Measurements from ENCODE around the gene KLHL21.
"Not testable (repeated sequence)": the region's sequence is repeated elsewhere in the genome, so short reads cannot be mapped to it uniquely, and the experiment has no call there.

The KLHL21 gene

DNA sequence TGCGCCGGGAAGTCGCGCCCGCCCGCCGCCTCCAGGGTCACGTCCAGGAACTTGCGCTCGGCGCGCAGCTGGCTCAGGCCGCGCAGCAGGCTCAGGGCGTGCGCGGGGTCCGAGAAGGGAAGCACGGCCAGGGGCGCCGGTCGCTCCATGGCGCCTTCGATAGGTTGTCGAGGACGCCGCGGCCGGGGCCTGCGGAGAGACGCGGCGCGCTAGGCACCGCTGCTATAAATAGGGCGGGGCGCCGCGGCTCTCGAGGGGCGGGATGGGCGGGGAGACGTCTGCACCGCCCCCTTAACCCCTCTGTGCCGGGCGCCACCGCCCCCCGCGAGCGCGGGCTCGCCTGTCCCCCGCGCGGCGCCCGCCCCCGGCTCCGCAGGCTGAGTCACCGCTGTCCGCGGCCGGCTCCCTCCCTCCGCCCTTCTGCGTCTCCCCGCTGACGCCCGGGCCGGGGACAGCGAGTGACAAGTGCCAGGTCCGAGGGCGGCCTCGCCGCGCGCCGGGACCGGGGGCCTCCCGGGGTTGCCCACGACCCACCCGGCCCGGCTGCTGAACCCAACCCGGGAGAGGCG, at the start of gene KLHL21:
TSS of gene KLHL21 (minus strand) at position 201 of the 569 bp plus-strand sequence. CDS start at position 149, 52 bp downstream.
- DNase-seq = peak; percentile 90

DNA sequence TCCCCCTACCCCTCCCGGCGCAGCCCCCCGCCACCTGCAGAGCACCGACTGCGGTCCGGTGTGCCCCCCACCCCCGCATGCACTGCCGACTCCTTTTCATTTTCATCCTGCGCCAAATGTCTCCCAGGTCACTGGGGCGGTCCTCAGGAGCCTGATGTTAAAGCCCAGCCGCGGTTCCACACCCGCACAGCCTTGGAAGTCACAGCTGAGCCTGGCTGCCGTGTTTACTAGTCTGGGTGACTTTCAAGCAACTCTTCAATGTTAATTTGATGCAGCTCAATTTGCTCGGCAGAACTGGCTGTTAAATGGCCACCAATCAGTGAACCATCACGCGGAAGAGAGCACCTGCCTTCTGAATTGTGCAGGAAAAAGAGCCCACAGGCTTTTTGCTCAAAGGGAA, 49.2 kb upstream of the KLHL21 start:
- no peak for DNase-seq

GRCh38 chr1:6648556-6648955, 45.9 kb upstream of the KLHL21 start:
- no peak for DNase-seq

GRCh38 chr1:6646499-6647148, 44.0 kb upstream of the KLHL21 start:
- no peak for DNase-seq

DNA sequence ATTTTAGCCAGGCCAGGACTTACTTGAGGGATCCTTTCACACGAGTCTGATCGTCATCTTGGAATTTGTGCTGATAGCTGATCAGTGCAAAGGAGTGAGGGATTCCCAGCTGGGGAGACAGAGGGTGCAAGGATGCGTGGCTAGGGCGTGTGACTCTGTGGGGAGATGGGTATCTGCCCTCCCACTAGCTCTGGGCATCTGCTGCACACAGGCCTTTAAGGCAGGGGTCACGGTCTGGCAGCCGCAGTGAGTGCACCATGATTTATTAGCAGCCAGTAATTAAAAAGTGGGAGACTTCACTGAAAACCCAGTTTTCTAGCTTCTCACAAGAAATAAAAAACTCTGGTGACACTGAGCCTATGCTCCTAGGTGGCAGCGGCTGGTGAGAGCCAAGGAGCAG, 42.3 kb upstream of the KLHL21 start:
- DNase-seq = no peak

DNA sequence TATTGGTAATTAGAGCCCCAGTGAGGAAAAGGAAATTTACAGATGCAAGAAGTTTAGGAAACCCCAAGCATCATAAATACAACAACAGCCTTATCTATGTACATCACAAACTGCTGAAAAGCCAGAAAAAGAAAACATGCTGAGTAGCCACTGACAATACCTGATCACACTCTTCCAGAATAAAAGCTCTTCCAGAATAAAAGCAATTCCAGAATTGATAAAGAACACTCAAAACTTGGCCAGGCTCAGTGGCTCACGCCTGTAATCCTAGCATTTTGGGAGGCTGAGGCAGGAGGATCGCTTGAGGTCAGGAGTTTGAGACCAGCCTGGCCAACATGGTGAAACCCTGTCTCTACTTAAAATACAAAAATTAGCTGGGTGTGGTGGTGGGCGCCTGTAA, 38.2 kb upstream of the KLHL21 start:
- not testable (repeated sequence) for DNase-seq

DNA sequence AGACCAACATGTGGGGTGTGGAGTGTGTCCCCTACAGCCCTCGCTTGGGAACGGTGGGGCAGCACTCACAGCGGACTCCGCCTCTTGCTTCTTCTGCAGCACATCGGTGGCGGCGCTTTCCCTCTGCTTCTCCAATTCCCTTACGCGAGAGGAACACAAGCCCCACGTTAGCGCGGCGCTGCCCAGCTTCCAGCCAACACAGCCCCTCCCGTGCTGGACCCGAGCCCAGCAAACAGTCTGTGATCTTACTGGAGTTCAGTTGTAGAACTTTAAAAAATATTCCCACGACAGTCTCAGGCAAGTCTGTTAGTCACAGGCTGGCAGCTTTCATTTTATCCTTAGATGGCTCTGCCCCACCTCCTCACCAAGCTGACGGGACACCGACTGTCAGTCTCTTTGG, 35.6 kb upstream of the KLHL21 start:
- no peak for DNase-seq

DNA sequence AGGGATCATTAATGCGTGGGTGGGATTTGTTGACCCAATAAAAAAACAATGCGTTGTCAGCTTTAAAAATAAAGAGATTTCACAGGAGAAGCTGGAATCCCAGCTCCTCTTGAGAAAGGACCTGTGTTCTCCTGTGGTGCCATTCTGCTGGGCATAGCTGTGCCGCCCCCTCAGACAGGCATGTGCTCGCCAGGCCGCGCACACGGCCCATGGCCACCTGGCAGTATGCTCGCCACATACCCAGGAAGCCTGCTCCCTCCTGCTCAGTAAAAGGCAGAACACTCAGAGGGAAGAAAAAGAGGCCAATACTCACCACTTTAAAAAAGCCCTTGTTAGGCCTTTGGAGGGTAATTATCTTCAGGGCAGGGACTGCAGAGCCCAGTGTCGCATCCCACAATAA, 35.1 kb upstream of the KLHL21 start:
- DNase-seq = no peak

DNA sequence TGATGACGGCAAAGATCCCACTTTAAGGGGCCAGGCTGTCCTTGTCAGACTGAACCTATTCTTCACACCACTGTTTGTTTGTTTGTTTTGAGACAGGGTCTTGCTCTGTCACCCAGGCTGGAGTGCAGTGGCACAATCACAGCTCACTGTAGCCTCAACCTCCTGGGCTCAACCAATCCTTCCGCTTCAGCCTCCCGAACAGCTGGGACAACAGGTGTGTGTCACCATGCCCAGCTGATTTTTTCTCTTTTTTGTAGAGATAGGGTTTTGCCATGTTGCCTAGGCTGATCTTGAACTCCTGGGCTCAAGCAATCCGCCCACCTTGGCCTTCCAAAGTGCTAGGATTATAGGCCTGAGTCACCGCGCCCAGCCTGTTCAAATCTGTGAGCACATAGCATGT, 34.1 kb upstream of the KLHL21 start:
- not testable (repeated sequence) for DNase-seq

- DNase-seq = no peak
Measured at GRCh38 chr1:6635910-6636760, 33.5 kb upstream of the KLHL21 start.

DNA sequence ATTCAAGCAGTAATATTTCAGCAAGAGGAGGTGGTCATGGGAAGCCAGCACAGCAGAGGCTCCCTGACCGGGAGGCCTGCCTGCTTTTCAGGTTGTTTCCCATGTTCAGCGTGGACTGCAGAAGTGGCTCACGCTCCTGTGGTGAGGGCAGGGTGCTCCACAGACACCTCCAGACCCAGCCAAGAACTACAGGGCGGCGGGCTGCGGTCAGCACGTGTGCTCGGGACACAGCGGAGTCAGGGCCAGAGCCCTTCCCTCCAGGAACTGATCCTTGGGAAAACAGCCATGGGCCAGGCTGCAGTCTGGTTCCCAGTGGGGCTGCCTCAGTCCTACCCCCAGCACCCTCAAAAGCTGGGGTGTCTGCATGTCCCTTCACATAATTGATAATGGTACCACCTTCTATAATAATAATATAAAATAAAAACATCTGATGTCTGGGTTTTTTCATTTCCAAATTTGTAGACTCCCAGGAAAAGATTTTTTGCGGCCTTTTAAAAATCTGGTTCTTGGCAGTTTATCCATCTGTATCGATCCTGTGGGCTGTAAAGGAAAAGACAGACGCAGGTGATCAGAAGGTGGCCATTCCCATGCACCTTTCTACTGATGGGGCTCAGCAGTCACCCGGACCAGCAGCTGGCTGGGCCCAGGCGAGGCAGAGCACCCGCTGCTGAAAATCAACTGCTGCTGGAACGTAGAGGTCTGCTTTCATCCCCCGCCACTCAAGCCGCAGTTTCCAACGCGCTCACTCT, 32.7 kb upstream of the KLHL21 start:
- DNase-seq = no peak

DNA sequence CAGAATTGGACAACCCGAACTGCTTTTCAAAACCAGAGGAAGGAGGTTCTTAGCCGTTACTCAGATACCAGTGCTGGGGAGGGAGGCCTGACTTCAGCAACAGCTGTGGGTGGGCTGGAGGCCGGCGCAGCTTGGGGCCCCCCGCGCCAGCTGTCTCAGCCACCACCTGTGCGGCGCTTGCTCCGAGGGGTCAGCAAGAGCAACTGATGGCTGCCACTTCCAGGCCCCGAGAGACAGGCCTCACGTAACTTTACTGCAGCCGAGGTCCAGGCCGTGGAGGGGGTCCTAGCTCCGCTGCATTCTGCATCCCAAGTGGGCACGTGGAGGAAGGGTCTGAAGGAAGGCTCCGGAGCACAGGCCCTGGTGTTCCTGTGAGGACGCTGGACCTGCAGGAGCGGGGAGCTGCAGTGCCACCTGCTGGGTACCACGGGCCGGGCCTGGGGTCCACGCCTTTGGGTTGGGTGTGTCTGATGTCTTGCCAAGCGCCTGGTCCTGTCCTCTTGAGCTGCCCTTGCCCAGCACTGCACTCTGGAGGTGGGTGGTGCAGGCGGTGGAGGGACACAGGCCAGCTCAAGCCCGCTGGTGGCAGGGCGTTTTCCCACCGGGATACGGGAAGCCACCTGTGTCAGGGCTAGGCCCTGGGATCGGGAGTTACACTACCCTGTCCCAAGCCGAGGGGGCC, 31.8 kb upstream of the KLHL21 start:
- DNase-seq = peak; percentile 63

GRCh38 chr1:6632588-6633514, 30.2 kb upstream of the KLHL21 start:
- no peak for DNase-seq

- DNase-seq = no peak
Measured at GRCh38 chr1:6631058-6631457, 28.4 kb upstream of the KLHL21 start.

DNA sequence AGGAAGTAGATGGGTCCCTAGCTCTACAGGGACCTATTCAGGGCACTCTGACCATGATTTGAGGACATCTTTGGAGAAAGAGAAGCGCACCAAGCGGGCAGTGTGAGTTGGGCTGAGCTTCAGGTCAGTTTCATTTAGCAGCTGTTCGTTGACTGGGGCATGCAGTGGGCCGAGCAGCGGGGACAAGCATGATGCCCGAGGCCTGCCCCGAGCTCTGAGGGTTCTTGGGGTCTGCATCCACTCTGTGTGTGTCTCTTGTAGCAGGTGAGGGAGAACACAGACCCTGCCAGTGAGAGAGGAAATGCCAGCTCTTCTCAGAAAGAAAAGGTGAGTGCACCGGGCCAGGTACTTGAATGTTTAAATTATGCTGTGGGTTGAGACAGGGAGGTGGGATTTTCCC, 27.4 kb upstream of the KLHL21 start:
- no peak for DNase-seq

- no peak for DNase-seq
Measured at GRCh38 chr1:6628971-6629479, 26.4 kb upstream of the KLHL21 start.

- DNase-seq = no peak
Measured at GRCh38 chr1:6627841-6628545, 25.3 kb upstream of the KLHL21 start.

GRCh38 chr1:6627031-6627430, 24.4 kb upstream of the KLHL21 start:
- no peak for DNase-seq

DNA sequence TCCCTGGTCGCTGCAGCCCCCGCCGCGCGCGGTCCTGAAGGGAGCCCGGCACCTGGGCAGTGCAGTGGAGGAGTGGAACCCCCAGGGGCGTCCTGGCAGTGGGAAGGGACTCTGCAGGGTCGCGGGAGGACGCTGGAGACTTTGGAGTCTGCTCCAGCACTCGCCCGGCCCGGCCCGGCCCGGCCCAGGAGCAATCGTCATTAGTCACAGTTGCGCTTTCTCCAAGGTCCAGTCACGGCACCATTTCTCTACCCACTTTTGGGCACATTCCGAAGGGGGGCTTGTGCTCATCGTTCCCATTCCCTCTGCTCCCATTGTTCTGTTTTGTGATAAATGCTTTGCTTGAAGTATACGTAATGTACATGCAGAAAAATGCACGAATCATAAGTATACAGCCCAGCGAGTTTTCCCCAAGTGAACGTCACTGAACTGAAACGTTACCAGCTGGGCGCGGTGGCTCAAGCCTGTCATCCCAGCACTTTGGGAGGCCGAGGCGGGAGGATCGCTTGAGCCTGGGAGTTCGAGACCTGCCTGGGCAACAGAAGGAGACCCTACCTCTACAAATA, 23.0 kb upstream of the KLHL21 start:
- DNase-seq = peak; percentile 43
